HG03354 (cell line): ENCODE data around the gene NIPAL4.
"Not testable (repeated sequence)": the region's sequence is repeated elsewhere in the genome, so short reads cannot be mapped to it uniquely, and the experiment has no call there.

ENCODE experiments used
- ATAC-seq: cut with Tn5 transposase; IDR thresholded peaks from one replicate; pipeline ENCODE4 v1.9.1; 2021; ENCODE audit warnings: mild to moderate bottlenecking; ENCODE audit not compliant: unreplicated experiment, poor library complexity, severe bottlenecking

Gene NIPAL4

GRCh38 chr5:157481666-157482065 lies 21.7 kb downstream of the NIPAL4 start:
- ATAC-seq, result no peak

GRCh38 chr5:157482702-157483101 lies 22.7 kb downstream of the NIPAL4 start:
- ATAC-seq, result not testable (repeated sequence)

GRCh38 chr5:157484768-157485167 lies 24.8 kb downstream of the NIPAL4 start:
- ATAC-seq, result no peak

- no peak for ATAC-seq
Observed at GRCh38 chr5:157485340-157485739, 25.3 kb downstream of the NIPAL4 start.

GRCh38 chr5:157485811-157486210 lies 25.8 kb downstream of the NIPAL4 start:
- peak; percentile 58 for ATAC-seq

- ATAC-seq, result peak; percentile 61
Observed at GRCh38 chr5:157486221-157486681, 26.2 kb downstream of the NIPAL4 start.

GRCh38 chr5:157486861-157487260 lies 26.8 kb downstream of the NIPAL4 start:
- peak; percentile 47 for ATAC-seq

GRCh38 chr5:157487358-157487757 lies 27.3 kb downstream of the NIPAL4 start:
- peak; percentile 54 for ATAC-seq

- ATAC-seq, result no peak
Observed at GRCh38 chr5:157491471-157491995, 31.5 kb downstream of the NIPAL4 start.

GRCh38 chr5:157492886-157493285 lies 32.9 kb downstream of the NIPAL4 start:
- ATAC-seq, result no peak

- no peak for ATAC-seq
Observed at GRCh38 chr5:157494178-157494832, 34.3 kb downstream of the NIPAL4 start.

GRCh38 chr5:157496864-157497263 lies 36.9 kb downstream of the NIPAL4 start:
- ATAC-seq, result no peak

- no peak for ATAC-seq
Observed at GRCh38 chr5:157497875-157498611, 38.0 kb downstream of the NIPAL4 start.

GRCh38 chr5:157502143-157502647 lies 42.2 kb downstream of the NIPAL4 start:
- peak; percentile 79 for ATAC-seq

GRCh38 chr5:157504053-157504452 lies 44.0 kb downstream of the NIPAL4 start:
- ATAC-seq, result no peak

- ATAC-seq, result no peak
Observed at GRCh38 chr5:157505496-157505895, 45.5 kb downstream of the NIPAL4 start.

GRCh38 chr5:157506066-157506590 lies 46.1 kb downstream of the NIPAL4 start:
- ATAC-seq, result no peak

- ATAC-seq, result no peak
Observed at GRCh38 chr5:157506981-157507780, 47.2 kb downstream of the NIPAL4 start.

- no peak for ATAC-seq
Observed at GRCh38 chr5:157509093-157509492, 49.1 kb downstream of the NIPAL4 start.

- peak; percentile 63 for ATAC-seq
Observed at GRCh38 chr5:157509587-157509986, 49.6 kb downstream of the NIPAL4 start.
